Right lobe of liver (tissue), 6 donors: ENCODE measurements around the gene EMID1. TPM values are rescaled to one million over a fixed set of nuclear protein-coding genes. Genes with fewer than 3 reads are reported as not detected.

Experiments
- ATAC-seq, 4 donors: fragments of 200-7000 bp; cut with Tn5 transposase; one replicate each; pipeline ENCODE4 v1.9.1; 2020; ENCODE audit warnings: mild to moderate bottlenecking in 4 of 4, moderate library complexity in 4 of 4
- DNase-seq, 3 donors: peaks; one replicate each; pipeline ENCODE4 v3.0.0-alpha.2; 2020
- H3K27ac ChIP-seq, 3 donors: fragments of 200-600 bp; one replicate each; pipeline ENCODE4 v1.8.0; 2022
- H3K27me3 ChIP-seq, 2 donors: fragments of 200-600 bp; one replicate each; pipeline ENCODE4 v1.8.0; 2022
- H3K36me3 ChIP-seq, 4 donors: fragments of 200-600 bp; sonication (generic) in 1 of 4; one replicate each; pipeline versions ENCODE4 v1.5.1 to v1.8.0; 2017 to 2022; ENCODE audit warnings: control low read depth in 1 of 4
- H3K4me1 ChIP-seq, 4 donors: fragments of 200-600 bp; sonication (generic) in 1 of 4; one replicate each; pipeline versions ENCODE4 v1.5.1 to v1.8.0; 2017 to 2022; ENCODE audit warnings: control low read depth in 1 of 4
- H3K4me3 ChIP-seq, 3 donors: fragments of 200-600 bp; one replicate each; pipeline ENCODE4 v1.8.0; 2022
- H3K9me3 ChIP-seq, 4 donors: fragments of 200-600 bp; sonication (generic) in 1 of 4; one replicate each; pipeline versions ENCODE4 v1.5.1 to v1.8.0; 2017 to 2022; ENCODE audit warnings: control low read depth in 1 of 4
- CTCF ChIP-seq, 4 donors: fragments of 200-600 bp in 3 of 4; fragments of 450-650 bp in 1 of 4; IDR thresholded peaks; one replicate each; pipeline versions ENCODE4 v1.5.1 to v1.8.0; 2016 to 2022; ENCODE audit warnings: antibody characterized with exemption in 4 of 4, mild to moderate bottlenecking in 2 of 4
- POLR2A ChIP-seq: fragments of 450-650 bp; IDR thresholded peaks from one replicate; pipeline ENCODE4 v1.6.1; 2017; ENCODE audit warnings: antibody characterized with exemption, mild to moderate bottlenecking
- WGBS: methylation state at CpG from one replicate; pipeline ENCODE4 v1.1.6; 2018; ENCODE audit warnings: low coverage, low lambda C conversion rate; ENCODE audit not compliant: insufficient coverage; ENCODE audit errors: missing lambda C conversion rate; 5-methylcytosine and 5-hydroxymethylcytosine counted together
- intact Hi-C, 2 donors: fragments of 100-400 bp; cut with DNase I; formaldehyde crosslinking; loops; one replicate each; pipeline versions ENCODE4 v1.11.2 to v1.14.1; 2022
- total RNA-seq, 6 experiments: library from RNA; depleted of rRNA in 2 of 6; stranded (reverse); fragments of >200 nt in 2 of 6; fragmentation: NEBNext Ultra II Directional in 3 of 6; extraction: Animal tissue kit (Norgen Biotek cat#: 25700) in 3 of 6; gene quantifications; one replicate each; pipeline versions ENCODE4 v1.1.0 to v1.2.4, GENCODE V29; 2016 to 2023
- donor health status: DM: no; HTN: yes; CAD: no.
- donor health status: DM: no; HTN: no; CAD: no.
- donor health status: DM: no; HTN: no; CAD: no.
- donor health status: DM: no; HTN: yes; CAD: no.
- donor health status: DM: no; HTN: yes; CAD: no.

The EMID1 gene
- total RNA-seq, 6 experiments from 2014 or later: 1.1 to 2.7 (median 1.5) TPM

- Histone ChIP-seq H3K27ac (no peak overlapping the region), H3K4me1 (peaks cover 2 to 24% (median 10%) of the 10 kb centered on the region in 4 donors), H3K27me3 (no peaks in the 10 kb centered on the region), H3K4me3 (peak overlapping the region in 1 of 3 donors; percentile 87), H3K36me3 (peaks cover 0 to 3% (median 0%) of the 10 kb centered on the region in 4 donors), H3K9me3 (no peaks in the 10 kb centered on the region)
- TF ChIP-seq CTCF (IDR thresholded peaks at IDR 0.05) (no peak), POLR2A (no peak)
- intact Hi-C loops: loop anchor here in 1 of 2 donors (10.0 kb wide), 1 partner anchor 49 kb away; no protein-coding TSS in a partner anchor
- DNase-seq (no peak), ATAC-seq (no peak)
- WGBS: 19% methylated on average over 2 of the region's 7 CpGs
Measured at GRCh38 chr22:29305836-29306174, 100.1 kb downstream of the EMID1 start.

- Histone ChIP-seq H3K27me3 (no peaks in the 10 kb centered on the region), H3K4me1 (peaks cover 2 to 24% (median 10%) of the 10 kb centered on the region in 4 donors), H3K9me3 (no peaks in the 10 kb centered on the region), H3K27ac (peak within 1 kb of the TSS; percentile 50 to 81 (median 66)), H3K36me3 (no peaks in the 10 kb centered on the region), H3K4me3 (peak within 1 kb of the TSS; percentile 87 to 94 (median 89))
- DNase-seq (peak; percentile 89), ATAC-seq (peak; percentile 67 to 74 (median 69))
- intact Hi-C loops: loop anchor here in 1 of 2 donors (10.0 kb wide), 1 partner anchor 48 kb away; no protein-coding TSS in a partner anchor
- no peak for TF ChIP-seq POLR2A
- peak; percentile 73 to 79 (median 76) for TF ChIP-seq CTCF (IDR thresholded peaks at IDR 0.05)
- WGBS: 0% methylated on average over 6 of the region's 40 CpGs
Measured at GRCh38 chr22:29306175-29306834, 100.6 kb downstream of the EMID1 start, which contains the start of gene GAS2L1. GAS2L1 (plus strand) TSS chr22:29306650; CDS start chr22:29308106, 1,456 bp downstream.

GRCh38 chr22:29306835-29307595 is 101.3 kb downstream of the EMID1 start:
- Histone ChIP-seq H3K27me3 (no peaks in the 10 kb centered on the region), H3K4me1 (peaks cover 2 to 19% (median 10%) of the 10 kb centered on the region in 4 donors), H3K27ac (peak overlapping the region; percentile 50 to 81 (median 66)), H3K36me3 (no peaks in the 10 kb centered on the region), H3K9me3 (no peaks in the 10 kb centered on the region), H3K4me3 (peak overlapping the region; percentile 87 to 94 (median 89))
- intact Hi-C loops: loop anchor here in 1 of 2 donors (10.0 kb wide), 1 partner anchor 48 kb away; no protein-coding TSS in a partner anchor
- DNase-seq (peak; percentile 85 to 89 (median 87)), ATAC-seq (peak; percentile 57 to 72 (median 66))
- peak in 1 of 4 donors; percentile 18 for TF ChIP-seq CTCF (IDR thresholded peaks at IDR 0.05)
- peak; percentile 36 for TF ChIP-seq POLR2A
- WGBS: 57% methylated on average over 5 of the region's 83 CpGs

- ATAC-seq (no peak), DNase-seq (no peak)
- 18% methylated on average over 6 of the region's 20 CpGs for WGBS
- no peaks in the 10 kb centered on the region for H3K36me3 ChIP-seq
- peak overlapping the region; percentile 50 to 81 (median 66) for H3K27ac ChIP-seq
- intact Hi-C loops: loop anchor here in 1 of 2 donors (10.0 kb wide), 1 partner anchor 47 kb away; no protein-coding TSS in a partner anchor
- peak overlapping the region; percentile 87 to 94 (median 89) for H3K4me3 ChIP-seq
- no peaks in the 10 kb centered on the region for H3K27me3 ChIP-seq
- no peaks in the 10 kb centered on the region for H3K9me3 ChIP-seq
- TF ChIP-seq POLR2A (no peak), CTCF (IDR thresholded peaks at IDR 0.05) (no peak)
- H3K4me1 ChIP-seq: peaks cover 2 to 13% (median 7%) of the 10 kb centered on the region in 4 donors
Measured at GRCh38 chr22:29307596-29308147, 102.0 kb downstream of the EMID1 start.
